Epithelial cell of esophagus (primary cell): Measurements from ENCODE around the gene SPDYE3.
"Not testable (repeated sequence)": the region's sequence is repeated elsewhere in the genome, so short reads cannot be mapped to it uniquely, and the experiment has no call there.

Experiments
- DNase-seq: peaks from one replicate; pipeline ENCODE4 v3.0.0; 2010; ENCODE audit warnings: low read depth
- H3K4me3 ChIP-seq: 2 replicates; pipeline ENCODE4 v1.5.1; 2011; ENCODE audit warnings: mild to moderate bottlenecking, low read length, control low read depth
- CTCF ChIP-seq: IDR thresholded peaks from 2 replicates; pipeline ENCODE4 v1.5.1; 2011; ENCODE audit warnings: low read depth, mild to moderate bottlenecking, low read length, control low read depth, inconsistent platforms; ENCODE audit not compliant: insufficient read depth; ENCODE audit errors: missing control alignments

Gene SPDYE3

GRCh38 chr7:100271716-100272537, 35.6 kb upstream of the SPDYE3 start:
- peak overlapping the region; percentile 49 for H3K4me3 ChIP-seq
- peak; percentile 96 for DNase-seq
- peak; percentile 28 for TF ChIP-seq CTCF

- H3K4me3 ChIP-seq: peak overlapping the region; percentile 32
- DNase-seq: not testable (repeated sequence)
These were observed 35.0 kb upstream of the SPDYE3 start for GRCh38 chr7:100272538-100272902.

- no peak overlapping the region for H3K4me3 ChIP-seq
- no peak for DNase-seq
- no peak for TF ChIP-seq CTCF
These were observed 32.4 kb upstream of the SPDYE3 start for GRCh38 chr7:100275120-100275519.

GRCh38 chr7:100276126-100276525, 31.4 kb upstream of the SPDYE3 start:
- not testable (repeated sequence) for DNase-seq, H3K4me3 ChIP-seq

- not testable (repeated sequence) for H3K4me3 ChIP-seq, DNase-seq
These were observed 25.4 kb upstream of the SPDYE3 start for GRCh38 chr7:100282069-100282608.

GRCh38 chr7:100283147-100283546, 24.4 kb upstream of the SPDYE3 start:
- not testable (repeated sequence) for H3K4me3 ChIP-seq, DNase-seq

- not testable (repeated sequence) for H3K4me3 ChIP-seq, DNase-seq
These were observed 20.1 kb upstream of the SPDYE3 start for GRCh38 chr7:100287191-100287969.

GRCh38 chr7:100288258-100288657, 19.2 kb upstream of the SPDYE3 start:
- DNase-seq: peak; percentile 25

GRCh38 chr7:100292162-100292561, 15.3 kb upstream of the SPDYE3 start:
- not testable (repeated sequence) for H3K4me3 ChIP-seq, DNase-seq

More at GRCh38 chr7:100288258-100288657, 19.2 kb upstream of the SPDYE3 start:
- not testable (repeated sequence) for H3K4me3 ChIP-seq

- peak; percentile 29 for DNase-seq
- H3K4me3 ChIP-seq: not testable (repeated sequence)
These were observed 12.2 kb upstream of the SPDYE3 start for GRCh38 chr7:100295269-100295668.

- H3K4me3 ChIP-seq, DNase-seq: not testable (repeated sequence)
These were observed 9.5 kb upstream of the SPDYE3 start for GRCh38 chr7:100297852-100298631.

- not testable (repeated sequence) for H3K4me3 ChIP-seq, DNase-seq
These were observed 8.9 kb upstream of the SPDYE3 start for GRCh38 chr7:100298632-100298895.

GRCh38 chr7:100304526-100304925, 3.0 kb upstream of the SPDYE3 start:
- not testable (repeated sequence) for H3K4me3 ChIP-seq, DNase-seq

- not testable (repeated sequence) for H3K4me3 ChIP-seq, DNase-seq
These were observed 10.8 kb downstream of the SPDYE3 start for GRCh38 chr7:100318329-100318728.

- H3K4me3 ChIP-seq, DNase-seq: not testable (repeated sequence)
These were observed 14.1 kb downstream of the SPDYE3 start for GRCh38 chr7:100321648-100322047.

GRCh38 chr7:100324194-100324593, 16.7 kb downstream of the SPDYE3 start:
- DNase-seq, H3K4me3 ChIP-seq: not testable (repeated sequence)
